Endometrium (tissue), 2 donors: ENCODE measurements around the gene DAGLB.
"Not testable (repeated sequence)": the region's sequence is repeated elsewhere in the genome, so short reads cannot be mapped to it uniquely, and the experiment has no call there.

Experiments
- FAIRE-seq: peaks from 2 replicates; lab custom pipeline; 2012; peaks lifted over from hg19 to GRCh38; lab: Jason Lieb, UNC
- donor health status: control.
- donor health status: control.

The DAGLB gene

DNA sequence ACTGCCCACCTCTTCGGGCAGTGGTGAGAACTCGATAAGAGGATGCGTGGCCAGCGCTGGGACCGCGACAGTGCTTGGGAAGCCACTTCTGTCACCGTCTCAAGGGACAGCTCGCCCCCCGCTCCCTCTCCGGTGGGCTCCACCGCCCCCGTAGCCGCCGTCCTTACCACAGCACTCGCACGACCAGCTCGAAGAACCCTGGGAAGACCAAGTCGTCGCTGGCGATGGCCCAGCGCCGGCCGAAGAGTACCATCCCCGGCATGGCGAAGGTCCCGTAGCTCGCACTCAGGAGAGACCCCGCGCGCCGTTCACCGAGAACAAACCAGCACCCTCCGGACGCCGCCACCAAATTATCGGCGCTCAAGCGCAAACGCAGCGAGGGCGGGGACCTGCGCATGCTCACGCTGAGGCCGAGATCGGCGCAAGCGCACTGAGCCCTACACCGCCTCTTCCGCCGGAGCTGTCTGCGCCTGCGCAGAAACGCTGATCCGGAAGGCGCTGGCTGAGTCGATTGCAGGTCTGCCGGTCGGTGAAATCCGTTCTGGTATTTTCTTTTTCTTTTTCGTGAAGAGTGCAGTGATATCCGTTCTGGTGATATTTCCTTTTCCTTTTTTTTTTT is at the start of gene DAGLB:
DAGLB (minus strand) TSS at position 374 of the 619 bp plus-strand sequence; CDS start at position 262, 112 bp downstream.
- FAIRE-seq, result peak; percentile 23

GRCh38 chr7:6497637-6497905 is 49.8 kb upstream of the DAGLB start:
- FAIRE-seq, result no peak

DNA sequence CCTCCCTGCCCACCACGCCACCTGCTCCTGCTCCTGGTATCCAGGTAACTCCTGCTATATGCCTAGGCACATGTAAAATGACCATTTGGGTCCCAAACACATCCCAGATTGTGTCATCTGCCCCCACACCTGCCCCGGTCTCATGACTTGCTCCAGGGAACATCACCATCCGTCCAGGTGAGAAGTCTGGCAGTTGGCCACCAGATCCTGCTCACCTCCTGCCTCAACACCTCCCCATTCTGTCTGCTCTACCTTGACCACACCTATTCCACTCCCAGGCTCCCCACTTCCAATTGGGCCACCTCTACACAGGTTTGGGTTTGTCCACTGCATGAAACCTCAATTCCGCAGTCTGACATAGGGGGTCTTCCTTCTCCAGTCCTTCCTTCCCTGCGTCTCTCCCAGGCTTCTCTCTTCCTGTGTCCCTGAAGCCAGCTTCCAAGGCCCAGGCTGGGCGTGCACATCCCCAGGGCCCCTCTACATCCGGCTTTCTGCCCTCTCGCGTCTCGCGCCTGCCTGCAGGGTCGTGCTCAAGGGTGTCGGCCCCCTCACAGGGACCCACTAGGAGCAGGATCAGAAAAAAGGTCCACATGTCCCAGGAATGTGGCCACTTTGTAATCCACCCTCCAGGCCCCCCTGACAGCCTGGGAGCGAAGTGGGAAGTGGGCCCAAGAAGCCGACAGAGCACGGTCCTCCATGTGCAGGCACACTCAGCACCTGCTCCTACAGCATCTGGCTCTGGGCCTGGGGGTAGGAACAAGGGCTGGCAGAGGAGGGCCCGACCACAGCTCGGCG is 49.3 kb upstream of the DAGLB start:
- FAIRE-seq, result no peak

- FAIRE-seq, result no peak
Observed at GRCh38 chr7:6495597-6496262, 48.0 kb upstream of the DAGLB start.

DNA sequence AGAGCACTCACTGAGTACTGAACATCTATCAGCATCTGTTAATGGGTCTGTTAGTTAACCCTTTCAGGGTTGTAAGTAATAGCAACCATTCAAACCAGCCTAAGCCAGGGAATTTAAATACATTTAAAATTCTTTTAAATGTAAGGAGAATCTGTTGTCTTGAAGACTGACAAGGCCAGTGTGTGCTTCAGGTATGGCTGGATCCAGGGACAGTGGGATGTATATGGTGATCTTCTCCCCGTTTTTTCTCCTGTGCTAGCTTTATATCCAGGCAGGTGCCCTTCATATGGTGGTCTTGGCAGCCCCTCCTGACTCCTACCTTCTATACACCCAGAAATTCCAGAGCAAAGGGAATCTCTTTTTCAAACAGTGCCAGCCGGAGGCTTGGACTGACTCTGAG is 46.6 kb upstream of the DAGLB start:
- no peak for FAIRE-seq

DNA sequence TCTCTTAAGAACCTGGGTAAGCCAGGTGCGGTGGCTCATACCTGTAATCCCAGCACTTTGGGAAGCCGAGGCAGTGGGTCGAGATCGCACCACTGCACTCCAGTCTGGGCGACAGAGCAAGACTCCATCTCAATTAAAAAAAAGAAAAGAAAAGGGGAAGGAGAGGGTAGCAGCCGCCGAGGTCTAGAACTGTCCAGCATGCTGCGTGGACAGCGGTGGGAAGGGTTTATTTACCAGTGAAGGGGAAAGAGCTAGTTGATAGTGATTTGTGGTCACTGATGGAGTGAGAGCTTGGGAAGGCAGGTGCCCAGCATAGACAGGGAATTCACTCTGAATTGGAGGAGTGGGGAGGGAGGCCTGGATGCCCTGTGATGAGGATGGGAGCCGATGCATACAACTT is 43.4 kb upstream of the DAGLB start:
- no peak for FAIRE-seq

GRCh38 chr7:6489612-6490011 is 41.9 kb upstream of the DAGLB start:
- FAIRE-seq, result no peak

- FAIRE-seq, result no peak
Observed at GRCh38 chr7:6487184-6487545, 39.4 kb upstream of the DAGLB start.

DNA sequence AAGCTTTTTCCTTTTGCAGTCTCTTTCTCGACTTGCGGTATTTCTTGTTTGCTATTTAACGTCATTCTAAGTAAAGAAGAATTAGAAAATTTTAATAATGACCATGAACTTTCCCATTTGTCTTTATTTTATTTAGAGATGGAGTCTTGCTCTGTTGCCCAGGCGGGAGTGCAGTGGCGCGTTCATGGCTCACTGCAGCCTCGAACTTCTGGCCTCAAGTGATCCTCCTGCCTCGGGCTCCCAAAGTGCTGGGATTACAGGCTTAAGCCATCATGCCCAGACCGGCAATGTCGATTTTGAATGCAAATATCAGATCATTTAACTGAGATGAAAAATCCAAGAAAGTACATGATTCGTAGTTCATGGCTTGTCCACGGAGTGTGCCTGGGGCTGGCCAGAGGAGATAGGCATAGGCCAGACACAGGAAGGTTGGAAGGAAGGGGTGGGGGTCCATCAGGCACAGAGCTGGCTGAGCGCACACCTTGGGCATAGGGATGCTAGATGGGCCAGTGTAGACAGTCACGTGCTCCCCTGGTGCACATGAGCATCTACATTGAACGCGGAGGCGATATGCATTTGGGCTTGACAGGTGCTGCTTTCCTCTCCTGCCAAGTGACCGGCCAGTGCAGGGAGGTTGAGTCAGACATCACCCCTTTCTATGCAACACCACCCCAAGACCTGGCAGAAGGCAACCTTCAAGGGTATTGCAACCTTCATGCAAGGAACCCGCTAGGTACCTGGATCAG is 38.9 kb upstream of the DAGLB start:
- no peak for FAIRE-seq

DNA sequence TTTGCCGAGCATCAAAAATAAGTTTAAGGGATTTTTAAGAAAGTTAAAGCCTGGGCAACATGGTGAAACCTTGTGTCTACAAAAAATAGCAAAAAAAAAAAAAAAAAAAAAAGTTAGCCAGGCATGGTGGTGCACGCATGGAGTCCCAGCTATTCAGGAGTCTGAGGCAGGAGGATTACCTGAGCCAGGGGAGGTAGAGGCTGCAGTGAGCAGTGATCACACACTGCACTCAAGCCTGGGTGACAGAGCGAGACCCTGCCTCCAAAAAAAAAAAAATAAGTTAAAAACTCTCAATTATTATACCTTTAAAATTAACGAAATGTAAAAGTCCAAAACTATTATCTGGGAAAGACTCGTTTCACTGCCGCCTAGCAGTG is 35.0 kb upstream of the DAGLB start:
- FAIRE-seq, result no peak

- no peak for FAIRE-seq
Observed at GRCh38 chr7:6482307-6482706, 34.6 kb upstream of the DAGLB start.

DNA sequence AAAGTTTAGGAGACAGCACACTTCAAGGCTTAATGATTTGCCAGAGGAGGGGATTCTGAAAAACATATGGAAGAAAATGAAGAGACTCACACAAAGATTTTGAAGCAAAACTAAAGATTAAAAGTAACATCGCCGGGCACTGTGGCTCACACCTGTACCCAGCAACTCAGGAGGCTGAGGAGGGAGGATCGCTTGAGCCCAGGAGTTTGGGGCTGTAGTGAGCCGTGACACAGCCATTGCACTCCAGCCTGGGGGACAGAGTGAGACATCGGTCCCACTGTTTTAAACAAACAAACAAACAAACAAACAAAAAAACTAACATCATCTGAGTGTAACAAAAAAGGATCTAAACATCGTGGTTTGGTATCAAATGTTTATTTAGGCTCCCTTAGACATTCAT is 33.7 kb upstream of the DAGLB start:
- no peak for FAIRE-seq

DNA sequence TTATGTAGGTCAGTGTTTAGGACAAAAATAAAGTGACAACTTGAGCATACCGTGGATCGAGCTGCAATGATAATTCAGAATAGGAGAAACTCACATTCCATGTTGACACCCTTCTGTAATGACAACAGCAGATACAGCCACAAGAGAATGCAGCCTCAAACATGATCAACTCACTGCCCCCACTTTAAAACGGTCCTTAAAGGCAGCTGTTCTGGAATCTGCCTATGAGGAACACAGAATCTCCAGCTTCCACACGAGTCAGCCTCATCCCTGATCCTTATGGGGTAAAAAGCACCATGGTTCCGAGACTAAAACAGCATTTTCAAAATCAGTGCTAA is 32.5 kb upstream of the DAGLB start:
- no peak for FAIRE-seq

DNA sequence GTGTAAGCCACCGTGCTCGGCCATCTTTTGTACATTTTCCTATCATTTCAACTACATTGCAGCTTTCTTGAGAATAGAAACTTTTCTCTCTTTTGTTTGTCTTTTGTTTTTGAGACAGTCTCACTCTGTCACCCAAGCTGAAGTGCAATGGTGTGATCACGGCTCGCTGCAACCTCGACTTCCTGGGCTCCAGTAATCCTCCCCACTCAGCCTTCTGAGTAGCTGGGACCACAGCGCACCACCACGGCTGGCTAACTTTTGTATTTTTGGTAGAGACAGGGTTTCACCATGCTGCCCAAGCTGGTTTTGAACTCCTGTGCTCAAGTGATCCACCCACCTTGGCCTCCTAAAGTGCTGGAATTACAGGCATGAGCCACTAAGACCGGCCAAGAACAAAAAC is 31.3 kb upstream of the DAGLB start:
- no peak for FAIRE-seq

- FAIRE-seq, result no peak
Observed at GRCh38 chr7:6478186-6478585, 30.4 kb upstream of the DAGLB start.

- no peak for FAIRE-seq
Observed at GRCh38 chr7:6477318-6477660, 29.5 kb upstream of the DAGLB start.

- FAIRE-seq, result no peak
Observed at GRCh38 chr7:6476596-6477317, 29.0 kb upstream of the DAGLB start.

- no peak for FAIRE-seq
Observed at GRCh38 chr7:6475433-6476186, 27.9 kb upstream of the DAGLB start.

GRCh38 chr7:6465862-6466261 is 18.1 kb upstream of the DAGLB start:
- no peak for FAIRE-seq

DNA sequence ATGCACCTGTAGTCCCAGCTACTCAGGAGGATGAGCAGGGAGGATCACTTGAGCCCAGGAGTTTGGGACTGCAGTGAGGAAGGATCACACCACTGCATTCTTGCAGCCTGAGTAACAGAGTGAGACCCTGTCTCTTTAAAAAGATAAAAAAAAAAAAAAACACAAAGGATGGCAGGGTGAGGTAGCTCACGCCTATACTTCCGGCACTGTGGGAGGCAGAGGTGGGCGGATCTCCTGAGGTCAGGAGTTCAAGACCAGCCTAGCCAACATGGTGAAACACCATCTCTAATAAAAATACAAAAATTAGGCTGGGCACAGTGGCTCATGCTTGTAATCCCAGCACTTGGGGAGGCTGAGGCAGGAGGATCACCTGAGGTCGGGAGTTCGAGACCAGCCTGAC is 15.9 kb upstream of the DAGLB start:
- FAIRE-seq, result not testable (repeated sequence)

DNA sequence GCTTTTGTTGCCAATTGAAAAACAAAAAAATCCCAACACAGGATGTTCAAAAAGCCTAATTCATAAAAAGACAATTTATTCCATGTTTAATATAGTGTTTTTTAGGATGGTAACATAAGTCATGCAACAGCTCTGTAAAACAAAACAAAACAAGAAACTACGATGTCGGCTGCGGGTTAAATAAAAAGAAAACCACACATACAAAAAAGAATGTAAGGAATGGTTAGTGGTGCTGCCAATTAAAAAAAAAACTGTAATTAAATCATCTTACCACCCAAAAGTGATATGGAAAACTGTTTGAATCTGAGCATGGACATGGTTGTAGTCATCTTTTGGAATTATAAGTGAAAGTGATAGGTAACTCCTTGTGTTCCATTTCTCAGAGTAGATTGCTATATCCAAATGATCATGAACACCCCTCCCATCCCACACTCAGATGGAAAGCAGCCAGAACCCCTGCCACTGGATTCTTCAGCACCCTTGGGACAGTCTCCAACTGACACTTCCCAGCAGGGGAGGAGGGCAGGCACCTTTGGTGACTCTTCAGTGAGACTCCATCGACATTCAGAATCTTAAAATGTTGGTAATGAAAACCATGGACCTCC is 14.3 kb upstream of the DAGLB start:
- no peak for FAIRE-seq
